GM10847 (cell line): ENCODE data around the gene ERICH4.

Experiments
- POLR2A ChIP-seq: IDR thresholded peaks from 2 replicates; pipeline ENCODE4 v1.6.1; 2011; ENCODE audit not compliant: insufficient read length; ENCODE audit errors: extremely low read depth

Gene ERICH4

DNA sequence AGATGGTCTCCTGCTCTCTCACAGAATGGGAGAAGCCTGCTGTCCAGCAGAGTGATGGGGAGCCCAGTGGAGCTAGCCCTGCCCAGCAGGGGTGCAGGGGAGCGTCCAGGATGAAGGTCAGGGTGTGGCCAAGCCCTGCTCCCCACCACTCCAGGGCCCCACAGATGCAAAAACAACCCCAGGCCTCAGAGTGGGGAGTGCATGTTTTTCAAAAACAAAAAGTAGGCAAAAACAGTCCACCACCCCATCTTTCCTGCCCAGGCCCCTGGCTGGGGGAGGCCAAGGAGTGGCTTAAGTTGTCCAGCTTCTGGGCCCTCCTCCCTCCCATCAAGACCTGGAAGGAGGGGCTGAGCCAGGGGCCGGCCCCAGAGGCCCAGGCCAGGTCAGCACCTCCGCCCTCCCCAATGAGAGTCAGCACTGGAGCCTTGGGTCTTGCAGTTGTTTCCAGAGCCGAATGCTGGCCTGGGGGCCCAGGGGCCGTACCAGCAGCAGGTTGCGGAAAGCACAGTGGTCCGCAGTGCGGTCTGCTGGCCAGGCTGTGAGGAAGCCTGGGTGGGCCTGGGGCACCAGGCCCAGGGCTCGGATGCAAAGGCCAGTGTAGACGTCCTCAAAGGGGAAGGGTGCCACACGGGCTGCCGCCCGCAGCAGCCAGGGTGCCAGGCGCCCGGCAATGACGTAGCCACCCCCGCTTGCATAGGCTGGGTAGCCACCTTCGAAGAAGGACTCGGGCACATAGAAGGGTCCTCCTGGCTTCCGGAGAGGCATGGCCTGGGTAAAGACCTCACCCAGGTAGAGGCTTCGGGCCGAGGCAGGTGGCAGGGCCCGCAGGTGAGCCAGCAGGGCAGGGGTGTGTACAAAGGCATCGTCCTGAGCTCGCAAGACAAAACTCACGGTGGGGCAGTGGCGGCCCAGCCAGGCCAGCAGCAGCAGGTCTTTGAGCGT, 17.5 kb upstream of the ERICH4 start:
- TF ChIP-seq POLR2A = no peak

DNA sequence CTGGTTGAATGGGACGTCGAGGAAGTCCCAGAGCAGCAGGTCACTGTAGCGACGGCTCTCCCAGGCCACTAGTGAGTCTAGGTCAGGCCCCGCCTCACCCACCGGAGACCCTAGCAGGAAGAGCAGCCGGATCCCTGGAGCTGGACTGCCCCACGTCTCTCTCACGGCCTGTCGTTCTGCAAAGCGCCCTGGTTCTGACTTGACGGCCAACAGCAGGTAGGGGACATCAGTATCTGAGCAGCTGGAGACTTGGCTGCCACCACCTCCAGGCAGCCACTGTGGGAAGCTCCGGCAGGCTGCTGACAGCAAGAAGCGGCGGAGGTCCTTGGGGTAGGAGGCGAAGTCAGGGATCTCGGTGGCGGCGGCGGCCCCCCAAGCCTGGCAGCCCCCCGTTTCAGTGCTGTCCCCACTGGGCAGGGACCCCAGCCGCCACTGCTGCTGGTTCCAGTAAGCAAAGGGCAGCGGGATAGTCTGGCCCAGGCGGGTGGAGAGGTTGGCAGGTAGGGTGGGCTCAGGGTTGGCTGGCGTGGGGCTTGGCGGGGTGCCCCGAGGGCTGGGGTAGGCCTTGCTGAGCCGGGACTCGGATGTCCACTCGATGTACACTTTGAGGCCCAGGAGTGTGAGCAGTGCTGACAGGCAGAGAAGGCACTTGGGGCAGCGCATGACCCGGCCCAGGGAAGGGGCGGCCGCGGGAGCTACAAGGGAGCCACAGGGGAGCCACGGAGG, 16.7 kb upstream of the ERICH4 start:
- no peak for TF ChIP-seq POLR2A

DNA sequence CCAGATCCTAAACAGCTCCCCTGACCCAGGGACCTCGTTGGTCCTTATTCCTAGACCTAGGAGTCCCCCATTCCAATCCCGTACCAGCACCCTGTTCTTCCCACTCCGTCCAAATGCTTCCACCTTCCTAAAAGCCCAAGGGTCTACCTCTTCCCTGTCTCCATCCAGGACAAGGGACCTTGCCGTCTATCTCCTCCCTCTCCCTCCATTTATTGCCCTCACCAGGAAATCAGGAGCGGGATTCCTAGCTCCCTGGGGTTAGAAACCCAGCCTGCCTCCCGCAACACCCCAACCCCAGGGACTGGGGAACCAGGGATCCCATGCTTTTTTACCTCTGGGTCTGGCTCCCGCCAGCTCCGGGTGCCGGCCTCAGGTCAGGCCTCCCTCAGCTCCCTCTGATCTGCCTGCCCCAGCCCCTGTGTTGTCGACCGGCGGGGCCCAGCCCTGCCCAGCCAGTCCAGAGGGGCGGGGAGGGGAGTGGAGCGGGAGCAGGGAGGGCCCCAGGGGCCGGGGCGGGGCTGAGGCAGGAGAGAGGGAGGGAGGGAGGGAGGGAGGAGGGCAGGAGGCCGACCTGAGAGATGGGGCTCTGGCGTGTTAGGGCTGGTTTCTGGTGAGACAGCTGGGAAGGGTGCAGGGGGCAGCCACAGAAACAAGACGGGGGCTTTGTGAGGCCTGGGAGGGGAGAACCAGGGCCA, 15.9 kb upstream of the ERICH4 start, which contains the start of gene B3GNT8:
Gene B3GNT8, minus strand, starts transcription at position 423 of the 695 bp plus-strand sequence. CDS start 596 bp downstream, outside the sequence.
- TF ChIP-seq POLR2A = no peak

DNA sequence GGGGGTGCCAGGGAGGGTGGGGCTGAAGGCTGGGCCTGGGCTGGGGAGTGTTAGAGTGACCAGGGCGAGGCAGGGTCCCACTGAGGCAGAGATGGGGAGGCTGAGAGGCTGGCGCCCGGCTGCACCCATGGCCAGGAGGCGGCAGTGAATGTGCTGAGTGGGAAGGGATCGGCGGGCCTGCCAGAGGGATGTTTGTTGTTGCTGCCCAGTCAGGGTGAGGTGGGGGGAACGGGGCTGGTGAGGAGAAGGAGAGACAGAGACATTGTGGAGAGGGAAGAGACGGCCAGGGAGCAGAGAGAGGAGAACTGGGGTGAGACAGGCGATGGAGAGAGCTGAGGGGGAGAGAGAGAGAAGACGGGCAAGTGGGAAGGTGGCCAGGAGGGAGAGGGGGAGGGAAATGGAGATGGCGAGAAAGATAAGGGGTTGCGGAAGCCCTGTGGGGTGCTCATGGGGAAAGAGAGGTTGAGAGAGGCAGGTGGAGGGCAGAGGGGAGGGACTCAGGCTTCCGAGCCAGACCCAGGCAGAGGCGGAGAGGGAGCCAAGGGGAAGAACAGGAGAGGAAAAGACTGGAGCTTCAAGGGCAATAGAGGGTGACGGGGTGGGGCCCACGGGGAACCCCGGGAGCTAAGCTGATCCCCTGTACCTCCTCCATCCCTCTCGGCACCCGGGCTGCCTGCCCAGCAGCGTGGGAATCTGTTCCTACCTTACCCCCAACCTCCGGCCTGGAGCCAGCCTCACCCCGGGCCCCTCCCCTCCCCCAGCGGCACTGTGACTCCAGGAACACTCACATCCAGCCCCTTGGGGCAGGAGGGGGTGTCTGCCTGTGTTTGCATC, 15.1 kb upstream of the ERICH4 start:
- no peak for TF ChIP-seq POLR2A

DNA sequence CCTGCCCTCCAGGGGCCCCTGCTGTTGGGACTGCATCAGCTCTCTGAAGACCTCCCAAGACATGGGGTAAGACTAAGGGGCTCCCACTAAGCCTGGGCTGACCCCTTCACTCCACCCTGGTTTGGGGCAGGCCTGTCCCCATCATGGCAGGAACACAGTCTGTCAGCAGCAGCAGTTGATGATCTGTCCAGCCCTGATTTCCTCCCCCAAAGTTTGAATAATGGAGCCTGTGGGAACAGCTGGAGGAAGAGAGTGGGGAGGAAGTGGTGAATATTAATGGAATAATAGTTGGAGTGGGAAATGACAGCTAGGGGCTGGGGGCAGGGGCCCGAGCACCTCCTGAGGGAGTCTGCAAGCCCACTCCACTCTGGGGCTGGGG, 14.5 kb upstream of the ERICH4 start:
- TF ChIP-seq POLR2A = no peak

DNA sequence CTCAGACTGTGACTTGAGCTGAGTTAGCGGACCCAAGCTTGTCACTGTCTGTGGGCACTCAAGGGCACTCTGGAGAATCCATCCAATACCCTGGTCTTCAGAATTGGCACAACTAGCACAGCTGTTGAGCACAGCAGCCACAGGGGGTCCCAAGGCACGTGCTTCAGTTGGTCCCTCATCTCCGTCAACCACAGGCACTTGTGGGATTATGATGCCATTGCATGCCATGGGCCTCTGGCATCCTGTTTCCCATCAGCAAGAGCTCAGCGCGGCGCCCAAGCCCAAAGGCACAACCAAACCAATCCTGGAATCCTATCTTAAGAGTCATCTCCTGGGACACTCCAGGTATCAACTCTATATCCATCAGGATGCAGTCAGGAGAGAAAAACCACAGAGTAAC, 12.0 kb upstream of the ERICH4 start:
- no peak for TF ChIP-seq POLR2A

DNA sequence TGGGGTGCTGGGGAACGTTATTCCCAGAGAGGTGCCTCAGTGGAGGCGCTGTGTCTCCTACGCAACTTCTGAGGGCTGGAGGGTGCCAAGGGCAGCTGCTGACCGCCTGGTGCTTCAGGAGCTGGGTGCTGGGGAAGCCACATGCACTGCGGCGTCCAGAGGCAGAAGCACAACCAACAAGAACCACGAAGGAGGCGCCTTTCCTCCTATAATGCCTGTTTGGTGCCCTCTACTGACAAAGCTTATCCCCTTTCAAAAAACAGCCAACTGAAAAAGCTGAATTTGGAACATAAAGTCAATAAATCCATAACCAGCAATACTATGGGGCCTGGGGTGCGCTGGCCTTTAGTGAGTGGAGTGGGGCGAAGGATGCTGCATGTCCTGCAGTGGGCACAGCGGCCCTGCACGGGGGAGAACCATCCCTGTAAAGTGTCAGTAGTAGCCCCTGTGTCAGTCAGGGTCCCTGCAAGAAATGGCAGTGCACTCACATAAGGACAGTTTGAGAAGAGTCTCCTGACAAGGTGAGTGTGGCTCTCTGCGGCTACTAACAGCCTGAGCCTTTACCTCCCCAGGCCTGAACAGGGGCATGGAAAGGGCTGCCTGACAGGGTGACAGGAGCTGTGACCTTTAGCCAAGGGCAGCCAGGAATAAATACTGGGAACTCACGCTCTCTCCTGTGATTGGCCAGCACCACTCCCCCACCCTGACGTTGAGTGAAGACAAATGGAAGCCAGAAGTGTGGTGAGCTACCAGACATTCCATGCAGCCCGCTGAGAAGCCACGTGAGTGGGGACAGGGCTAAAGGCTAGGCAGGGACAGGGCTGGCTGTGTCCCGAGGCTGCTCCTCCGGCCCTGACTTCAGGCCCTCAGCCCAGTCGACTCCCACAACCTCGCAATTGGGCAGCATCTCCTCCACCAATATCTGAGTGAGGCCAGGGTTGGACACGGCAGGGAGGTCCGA, 11.2 kb upstream of the ERICH4 start:
- TF ChIP-seq POLR2A = no peak

DNA sequence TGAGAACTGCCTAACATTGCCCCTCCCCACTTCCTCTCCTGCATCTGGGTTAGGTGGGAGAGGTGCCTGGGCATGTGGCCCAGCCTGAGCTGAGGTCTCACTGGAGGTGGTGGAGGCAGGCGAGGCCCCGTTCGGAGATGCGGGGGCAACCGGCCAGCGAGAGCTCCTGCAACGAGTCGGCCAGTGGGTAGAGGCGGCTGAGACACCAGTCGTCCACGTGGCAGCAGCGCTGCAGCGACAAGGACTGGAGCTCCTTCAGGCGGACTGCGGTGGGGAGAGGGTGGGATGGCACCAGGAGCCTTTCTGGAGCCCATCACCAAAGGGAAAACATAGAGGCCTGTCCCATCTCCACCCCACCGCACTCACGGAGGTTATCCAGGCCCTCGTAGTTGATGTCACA, 9.8 kb upstream of the ERICH4 start:
- no peak for TF ChIP-seq POLR2A

DNA sequence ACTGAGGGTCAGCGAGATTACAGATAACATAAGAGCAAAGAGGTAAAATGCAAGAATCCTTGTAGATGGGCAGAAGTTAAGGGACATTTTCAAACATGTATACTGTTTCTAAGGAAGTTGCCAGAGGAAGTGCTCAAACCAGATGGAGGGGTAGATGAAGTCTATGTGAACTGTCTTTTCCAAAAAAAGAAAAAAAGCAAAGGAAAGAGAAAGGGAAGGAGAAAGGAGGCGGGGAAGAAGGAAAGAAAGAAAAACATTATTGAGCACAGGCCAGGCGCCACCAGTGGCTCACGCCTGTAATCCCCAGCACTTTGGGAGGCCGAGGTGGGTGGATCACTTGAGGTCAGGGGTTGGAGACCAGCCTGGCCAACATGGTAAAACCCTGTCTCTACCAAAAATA, 8.5 kb upstream of the ERICH4 start:
- no peak for TF ChIP-seq POLR2A

DNA sequence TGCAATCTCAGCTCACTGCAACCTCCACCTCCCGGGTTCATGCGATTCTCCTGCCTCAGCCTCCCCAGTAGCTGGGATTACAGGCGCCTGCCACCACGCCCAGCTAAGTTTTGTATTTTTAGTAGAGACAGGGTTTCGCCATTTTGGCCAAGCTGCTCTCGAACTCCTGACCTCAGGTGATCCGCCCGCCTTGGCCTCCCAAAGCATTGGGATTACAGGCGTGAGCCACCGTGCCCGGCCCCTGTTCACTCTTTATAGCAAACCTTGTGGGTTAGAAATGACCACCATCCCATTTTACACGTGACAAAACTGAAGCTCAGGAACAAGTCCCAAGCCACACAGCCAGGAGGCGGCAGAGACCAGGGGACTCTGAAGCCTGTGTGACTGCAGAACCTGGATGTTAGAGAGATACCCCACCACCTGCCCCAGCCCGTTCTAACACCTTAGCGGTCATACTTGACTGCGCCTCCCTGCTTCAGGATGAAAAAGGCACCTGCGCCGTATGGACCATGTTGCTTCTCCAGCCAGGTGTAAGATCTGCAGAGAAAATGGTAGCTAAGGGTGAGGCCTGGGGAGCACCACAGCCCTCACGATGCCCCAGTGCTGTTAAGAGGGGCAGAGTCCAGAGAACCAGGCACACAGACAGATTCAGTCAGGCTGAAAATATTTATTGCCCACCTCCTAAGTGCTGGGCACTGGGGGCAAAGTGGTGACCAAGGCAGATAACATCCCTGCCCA, 6.9 kb upstream of the ERICH4 start:
- TF ChIP-seq POLR2A = no peak

DNA sequence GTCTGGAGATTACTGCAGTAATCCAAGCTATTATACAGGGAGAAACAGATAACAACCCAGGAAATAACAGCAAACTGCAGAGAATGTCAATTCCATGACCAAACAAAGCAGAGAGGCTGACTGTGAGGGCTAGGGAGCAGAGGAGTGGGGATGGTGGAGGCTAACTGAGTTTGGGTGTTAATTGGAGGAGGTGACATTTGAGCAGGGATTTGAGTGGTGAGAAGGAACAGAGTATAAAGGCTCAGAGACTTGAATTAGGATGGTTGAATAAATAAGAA, 6.3 kb upstream of the ERICH4 start:
- TF ChIP-seq POLR2A = no peak

DNA sequence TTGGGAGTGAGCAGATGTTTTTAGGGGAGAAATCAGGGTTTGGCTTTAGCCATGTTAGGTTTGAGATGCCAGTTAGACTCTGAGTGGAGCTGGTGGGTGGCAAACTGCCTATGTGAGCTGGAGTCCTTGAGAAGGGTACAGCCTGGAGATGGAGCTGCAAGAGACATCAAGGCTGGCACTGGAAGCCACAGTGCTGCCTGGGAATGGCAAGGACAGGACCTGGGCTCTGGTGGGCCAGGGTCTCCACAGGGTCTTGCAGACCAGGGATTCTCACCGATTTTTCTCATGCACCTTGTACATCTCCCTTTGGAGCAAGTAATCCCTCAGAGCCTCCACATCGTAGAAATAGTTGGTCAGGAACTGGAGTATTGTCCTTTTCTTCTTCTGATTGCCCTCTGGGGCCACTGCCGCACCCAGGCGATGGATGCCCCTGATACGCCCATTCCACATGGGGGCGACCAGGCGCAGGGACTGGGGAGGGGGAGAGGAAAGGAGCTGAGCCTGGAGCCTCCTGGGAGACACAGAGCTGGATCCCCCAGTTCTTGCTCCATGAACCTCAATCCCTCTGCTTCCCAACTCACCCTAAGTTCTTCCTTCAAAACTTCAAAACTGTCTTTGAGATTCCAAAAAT, 4.9 kb upstream of the ERICH4 start:
- TF ChIP-seq POLR2A = no peak
